Ishikawa (cell line): ENCODE measurements around the gene H3-3A.

Experiments
- EGR1 ChIP-seq: IDR thresholded peaks from 2 replicates; pipeline ENCODE4 v1.6.1; 2012
- EP300 ChIP-seq: IDR thresholded peaks from 2 replicates; pipeline ENCODE4 v1.6.1; 2012; ENCODE audit warnings: borderline replicate concordance
- MAX ChIP-seq: IDR thresholded peaks from 2 replicates; pipeline ENCODE4 v1.6.1; 2012
- RAD21 ChIP-seq: IDR thresholded peaks from 2 replicates; pipeline ENCODE4 v1.6.1; 2012; ENCODE audit warnings: low read depth
- TCF12 ChIP-seq: IDR thresholded peaks from 2 replicates; pipeline ENCODE4 v1.6.1; 2012; ENCODE audit warnings: low read depth
- TF ChIP-seq, protein P1 (sequence below): IDR thresholded peaks from 2 replicates; pipeline ENCODE4 v1.6.1; 2012; ENCODE audit warnings: low read depth, mild to moderate bottlenecking
- TF ChIP-seq, protein P2 (sequence below): IDR thresholded peaks from 2 replicates; pipeline ENCODE4 v1.6.1; 2012

DNA sequence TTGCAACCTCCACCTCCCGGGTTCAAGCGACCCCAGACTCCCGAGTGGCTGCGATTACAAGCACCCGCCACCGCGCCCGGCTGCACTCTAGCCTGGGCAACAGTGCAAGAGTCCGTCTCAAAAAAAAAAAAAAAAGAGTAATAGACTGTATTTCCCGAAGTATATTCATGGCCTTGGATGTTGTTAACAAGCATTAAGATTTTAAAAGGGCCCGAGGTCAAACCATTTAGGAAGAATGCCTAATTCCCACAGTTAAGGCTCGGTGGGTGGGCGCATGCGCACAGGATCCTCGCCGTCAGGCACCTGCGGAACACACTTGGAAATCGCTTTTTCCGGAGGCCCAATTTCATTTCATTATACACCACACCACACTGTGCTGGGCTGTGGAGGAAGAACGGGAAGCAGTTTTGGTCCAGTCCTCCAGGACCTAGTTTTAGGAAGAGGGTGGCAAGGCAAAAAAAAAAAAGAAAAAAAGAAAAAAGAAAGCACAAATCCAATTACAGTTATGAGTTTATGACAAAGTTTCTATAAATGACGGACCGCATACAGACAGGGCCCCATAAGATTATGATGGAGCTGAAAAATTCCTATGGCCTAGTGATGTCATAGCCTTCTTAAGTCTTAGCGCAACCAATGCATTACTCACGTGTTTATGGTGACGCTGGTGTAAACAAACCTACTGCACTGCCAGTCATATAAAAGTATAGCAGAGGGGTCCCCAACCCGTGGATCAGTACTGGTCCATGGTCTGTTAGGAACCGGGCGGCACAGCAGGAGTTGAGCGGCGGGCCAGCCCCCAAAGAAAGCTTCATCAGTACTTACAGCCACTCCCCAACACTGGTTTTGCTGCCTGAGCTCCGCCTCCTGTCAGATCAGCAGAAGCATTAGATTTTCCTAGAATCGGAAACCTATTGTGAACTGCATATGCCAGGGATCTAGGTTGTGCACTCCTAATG lies 38.2 kb downstream of the H3-3A start:
- no peak for TF ChIP-seq TCF12
- TF ChIP-seq RAD21, result no peak
- TF ChIP-seq, protein P1, sequence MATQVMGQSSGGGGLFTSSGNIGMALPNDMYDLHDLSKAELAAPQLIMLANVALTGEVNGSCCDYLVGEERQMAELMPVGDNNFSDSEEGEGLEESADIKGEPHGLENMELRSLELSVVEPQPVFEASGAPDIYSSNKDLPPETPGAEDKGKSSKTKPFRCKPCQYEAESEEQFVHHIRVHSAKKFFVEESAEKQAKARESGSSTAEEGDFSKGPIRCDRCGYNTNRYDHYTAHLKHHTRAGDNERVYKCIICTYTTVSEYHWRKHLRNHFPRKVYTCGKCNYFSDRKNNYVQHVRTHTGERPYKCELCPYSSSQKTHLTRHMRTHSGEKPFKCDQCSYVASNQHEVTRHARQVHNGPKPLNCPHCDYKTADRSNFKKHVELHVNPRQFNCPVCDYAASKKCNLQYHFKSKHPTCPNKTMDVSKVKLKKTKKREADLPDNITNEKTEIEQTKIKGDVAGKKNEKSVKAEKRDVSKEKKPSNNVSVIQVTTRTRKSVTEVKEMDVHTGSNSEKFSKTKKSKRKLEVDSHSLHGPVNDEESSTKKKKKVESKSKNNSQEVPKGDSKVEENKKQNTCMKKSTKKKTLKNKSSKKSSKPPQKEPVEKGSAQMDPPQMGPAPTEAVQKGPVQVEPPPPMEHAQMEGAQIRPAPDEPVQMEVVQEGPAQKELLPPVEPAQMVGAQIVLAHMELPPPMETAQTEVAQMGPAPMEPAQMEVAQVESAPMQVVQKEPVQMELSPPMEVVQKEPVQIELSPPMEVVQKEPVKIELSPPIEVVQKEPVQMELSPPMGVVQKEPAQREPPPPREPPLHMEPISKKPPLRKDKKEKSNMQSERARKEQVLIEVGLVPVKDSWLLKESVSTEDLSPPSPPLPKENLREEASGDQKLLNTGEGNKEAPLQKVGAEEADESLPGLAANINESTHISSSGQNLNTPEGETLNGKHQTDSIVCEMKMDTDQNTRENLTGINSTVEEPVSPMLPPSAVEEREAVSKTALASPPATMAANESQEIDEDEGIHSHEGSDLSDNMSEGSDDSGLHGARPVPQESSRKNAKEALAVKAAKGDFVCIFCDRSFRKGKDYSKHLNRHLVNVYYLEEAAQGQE, result no peak
- TF ChIP-seq, protein P2, sequence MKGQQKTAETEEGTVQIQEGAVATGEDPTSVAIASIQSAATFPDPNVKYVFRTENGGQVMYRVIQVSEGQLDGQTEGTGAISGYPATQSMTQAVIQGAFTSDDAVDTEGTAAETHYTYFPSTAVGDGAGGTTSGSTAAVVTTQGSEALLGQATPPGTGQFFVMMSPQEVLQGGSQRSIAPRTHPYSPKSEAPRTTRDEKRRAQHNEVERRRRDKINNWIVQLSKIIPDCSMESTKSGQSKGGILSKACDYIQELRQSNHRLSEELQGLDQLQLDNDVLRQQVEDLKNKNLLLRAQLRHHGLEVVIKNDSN, result no peak
- no peak for TF ChIP-seq EGR1
- TF ChIP-seq MAX, result no peak
- no peak for TF ChIP-seq EP300
